Naive thymus-derived CD8-positive, alpha-beta T cell (primary cell): ENCODE results near the gene CHN2. TPM values are rescaled to one million over a fixed set of nuclear protein-coding genes. Genes with fewer than 3 reads are reported as not detected.

ENCODE experiments used
- polyA plus RNA-seq, 3 donors: library from polyadenylated mRNA; unstranded; fragments of 300-500 nt; fragmentation: Illumina TruSeq; gene quantifications; one replicate each; pipeline ENCODE4 v1.2.3, GENCODE V29; 2021
- total RNA-seq, 8 experiments: library from RNA in 2 of 8; stranded (reverse) in 2 of 8; gene quantifications; one replicate each; pipeline ENCODE4 v1.2.3 and lab custom pipeline; 2021 to 2026

Gene CHN2
- total and polyA plus RNA-seq, 5 experiments from 2014 or later = 0.90 to 11.1 (median 1.5) TPM

Other genes with a start within 250 kb of the CHN2 start
- gene TRIL, start 236.4 kb upstream of the CHN2 start, total RNA-seq = not detected
- not detected for gene TRIL, start 236.4 kb upstream of the CHN2 start, polyA plus RNA-seq
- 1 to 10 TPM in 1 of 2 experiments, under 1 TPM in 1; 0.70 to 1.4 TPM for gene CPVL, start 48.2 kb upstream of the CHN2 start, total RNA-seq
- 1 to 10 TPM in 1 of 3 donors, under 1 TPM in 1, not detected in 1; 0.84 to 1.1 TPM for gene CPVL, start 48.2 kb upstream of the CHN2 start, polyA plus RNA-seq